HUES6 (cell line): ENCODE results near the gene CNDP1.
A peak's percentile ranks its signal among the peaks of the same experiment; 100 is the strongest.

ENCODE experiments used
- H3K27ac ChIP-seq: 2 replicates; pipeline ENCODE4 v1.7.0; 2013; ENCODE audit warnings: low read depth, mild to moderate bottlenecking, low read length, inconsistent platforms
- H3K27me3 ChIP-seq: 2 replicates; pipeline ENCODE4 v1.6.1; 2013; ENCODE audit warnings: low read length; ENCODE audit not compliant: control insufficient read depth, insufficient read depth
- H3K36me3 ChIP-seq: 2 replicates; pipeline ENCODE4 v1.6.1; 2013; ENCODE audit warnings: low read length; ENCODE audit not compliant: control insufficient read depth, insufficient read depth
- H3K4me1 ChIP-seq: 2 replicates; pipeline ENCODE4 v1.6.1; 2013; ENCODE audit warnings: low read length; ENCODE audit not compliant: control insufficient read depth, insufficient read depth
- H3K4me3 ChIP-seq: 2 replicates; pipeline ENCODE4 v1.5.1; 2013; ENCODE audit warnings: low read depth, low read length
- H3K9ac ChIP-seq: one replicate; pipeline ENCODE4 v1.6.1; 2013; ENCODE audit warnings: mild to moderate bottlenecking, low read length
- H3K9me3 ChIP-seq: 2 replicates; pipeline ENCODE4 v1.6.1; 2013; ENCODE audit warnings: low read depth, low read length; ENCODE audit not compliant: control insufficient read depth, insufficient read depth

Gene CNDP1

DNA sequence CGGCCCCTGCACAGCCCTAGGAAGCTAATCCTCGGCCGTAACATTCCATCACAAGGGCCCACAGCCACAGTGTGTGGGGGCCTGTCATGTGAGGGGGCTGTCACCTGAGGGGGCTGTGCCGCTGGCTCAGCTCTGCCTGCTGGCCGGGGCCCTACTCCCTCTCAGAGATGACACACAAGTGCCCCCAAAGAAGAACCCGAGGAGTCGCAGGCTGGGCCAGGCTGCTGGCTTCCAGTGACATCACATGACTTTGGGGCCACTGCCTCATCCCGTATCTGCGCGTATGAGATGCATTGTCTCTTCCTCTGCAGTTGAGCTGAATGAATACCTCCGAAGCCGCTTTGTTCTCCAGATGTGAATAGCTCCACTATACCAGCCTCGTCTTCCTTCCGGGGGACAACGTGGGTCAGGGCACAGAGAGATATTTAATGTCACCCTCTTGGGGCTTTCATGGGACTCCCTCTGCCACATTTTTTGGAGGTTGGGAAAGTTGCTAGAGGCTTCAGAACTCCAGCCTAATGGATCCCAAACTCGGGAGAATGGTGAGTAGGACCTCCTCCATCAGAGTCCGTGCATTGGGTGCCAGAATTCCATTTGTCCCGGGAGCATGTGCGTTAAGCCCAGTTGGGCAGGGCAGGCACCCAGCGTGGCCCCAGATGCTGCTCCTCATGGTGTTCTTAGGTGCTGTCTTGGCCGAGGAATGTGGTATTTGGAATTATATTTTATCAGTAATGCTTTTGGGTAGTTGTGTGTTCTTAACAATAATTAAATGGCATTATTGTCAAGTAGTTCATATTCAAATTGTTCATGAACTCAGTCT lies at the start of gene CNDP1:
TSS of gene CNDP1 (plus strand) at position 351 of the 820 bp plus-strand sequence. CDS start at position 519, 168 bp downstream.
- Histone ChIP-seq H3K4me3 (no peak within 1 kb of the TSS), H3K4me1 (no peaks in the 10 kb centered on the region), H3K9ac (no peak within 1 kb of the TSS), H3K9me3 (no peaks in the 10 kb centered on the region), H3K27me3 (0 out of 2 replicates have a peak, but pooled peaks cover 4% of the 10 kb centered on the region), H3K36me3 (no peaks in the 10 kb centered on the region), H3K27ac (no peak within 1 kb of the TSS)

DNA sequence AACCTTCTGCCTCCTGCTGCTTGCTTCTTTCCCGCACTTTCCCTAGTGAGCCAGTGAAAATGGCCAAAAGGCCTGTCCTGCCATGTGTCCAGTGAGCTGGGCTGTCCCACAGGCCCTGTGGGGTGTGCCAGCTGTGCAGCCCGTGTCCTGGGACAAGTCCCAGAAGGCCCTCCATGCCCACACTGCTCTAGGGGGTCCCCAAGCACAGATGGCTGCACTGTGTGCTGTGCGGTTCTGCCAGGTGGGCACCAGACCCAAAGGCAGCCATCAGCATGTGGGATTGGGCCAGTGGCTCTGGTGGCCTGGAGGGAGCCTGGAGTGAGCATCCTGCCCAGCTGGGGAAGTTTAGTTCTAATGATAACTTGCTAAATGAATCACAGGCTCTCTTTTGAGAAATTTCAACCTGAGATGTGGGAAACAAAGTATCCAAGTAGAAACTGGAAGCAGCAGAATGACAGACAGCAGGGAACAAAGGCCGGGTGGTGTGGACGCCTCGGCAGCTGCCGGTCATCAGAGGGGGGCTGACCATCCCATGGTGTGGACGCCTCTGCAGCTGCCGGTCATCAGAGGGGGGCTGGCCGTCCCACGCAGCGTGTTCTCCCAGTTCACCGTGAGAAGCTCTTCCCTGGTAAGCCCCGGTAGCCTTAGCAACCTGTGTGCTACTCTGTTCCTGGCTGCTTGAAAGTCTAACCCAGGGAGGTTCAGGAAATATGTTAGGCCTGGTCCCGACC lies 48.0 kb upstream of the CNDP1 start:
- no peaks in the 10 kb centered on the region for H3K9me3 ChIP-seq
- no peaks in the 10 kb centered on the region for H3K27me3 ChIP-seq
- no peak overlapping the region for H3K27ac ChIP-seq
- H3K9ac ChIP-seq, result no peak overlapping the region
- H3K4me1 ChIP-seq, result no peaks in the 10 kb centered on the region
- no peaks in the 10 kb centered on the region for H3K36me3 ChIP-seq
- no peak overlapping the region for H3K4me3 ChIP-seq

DNA sequence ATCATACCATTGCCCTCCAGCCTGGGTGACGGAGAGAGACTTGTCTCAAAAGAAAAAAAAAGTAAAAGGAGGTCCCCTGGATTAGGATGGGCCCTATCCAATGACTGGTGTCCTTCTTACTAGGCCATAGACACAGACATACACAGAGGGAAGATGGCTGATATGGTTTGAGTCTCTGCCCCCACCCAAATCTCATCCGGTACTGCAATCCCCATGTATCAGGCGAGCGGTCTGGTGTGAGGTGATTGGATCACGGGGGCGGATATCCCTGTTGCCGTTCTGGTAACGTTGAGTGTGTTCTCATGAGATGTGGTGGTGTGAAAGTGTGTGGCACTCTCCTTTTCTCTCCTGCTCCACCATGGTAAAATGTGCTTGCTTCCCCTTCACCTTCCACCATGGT lies 45.9 kb upstream of the CNDP1 start:
- Histone ChIP-seq H3K9me3 (peaks cover 5% of the 10 kb centered on the region), H3K27ac (no peak overlapping the region), H3K27me3 (no peaks in the 10 kb centered on the region), H3K4me3 (no peak overlapping the region), H3K9ac (no peak overlapping the region), H3K36me3 (no peaks in the 10 kb centered on the region), H3K4me1 (no peaks in the 10 kb centered on the region)

GRCh38 chr18:74488864-74489263 lies 45.4 kb upstream of the CNDP1 start:
- Histone ChIP-seq H3K9ac (no peak overlapping the region), H3K4me1 (no peaks in the 10 kb centered on the region), H3K36me3 (no peaks in the 10 kb centered on the region), H3K4me3 (no peak overlapping the region), H3K9me3 (peaks cover 5% of the 10 kb centered on the region), H3K27ac (no peak overlapping the region), H3K27me3 (no peaks in the 10 kb centered on the region)

GRCh38 chr18:74489676-74490075 lies 44.6 kb upstream of the CNDP1 start:
- H3K4me1 ChIP-seq, result no peaks in the 10 kb centered on the region
- no peak overlapping the region for H3K4me3 ChIP-seq
- no peak overlapping the region for H3K9ac ChIP-seq
- no peaks in the 10 kb centered on the region for H3K27me3 ChIP-seq
- no peak overlapping the region for H3K27ac ChIP-seq
- no peaks in the 10 kb centered on the region for H3K36me3 ChIP-seq
- peaks cover 5% of the 10 kb centered on the region for H3K9me3 ChIP-seq

GRCh38 chr18:74492259-74492658 lies 42.0 kb upstream of the CNDP1 start:
- H3K27ac ChIP-seq, result no peak overlapping the region
- H3K9me3 ChIP-seq, result peaks cover 5% of the 10 kb centered on the region
- H3K9ac ChIP-seq, result no peak overlapping the region
- H3K36me3 ChIP-seq, result no peaks in the 10 kb centered on the region
- peaks cover 3% of the 10 kb centered on the region; the same call in 1 of the 2 replicates for H3K4me1 ChIP-seq
- H3K4me3 ChIP-seq, result no peak overlapping the region
- no peaks in the 10 kb centered on the region for H3K27me3 ChIP-seq

DNA sequence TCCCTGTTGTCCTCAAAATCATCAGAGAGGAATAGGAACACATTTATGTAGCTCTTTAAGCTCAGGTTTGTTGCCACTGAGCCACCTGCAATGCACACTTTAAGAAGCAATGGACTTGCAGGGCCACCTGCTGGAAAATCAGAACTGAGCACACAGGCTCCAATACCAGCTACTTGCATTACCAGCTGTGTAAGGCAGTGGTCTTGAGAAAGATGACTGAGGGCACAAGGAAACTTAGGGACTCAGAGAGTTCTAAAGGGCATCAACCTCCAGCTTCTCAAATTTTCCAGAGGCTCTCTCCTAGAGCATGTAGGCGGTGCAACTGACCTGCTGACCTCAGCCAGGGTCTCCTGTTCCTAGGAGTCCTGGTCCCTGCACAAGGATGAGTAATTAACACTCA lies 40.6 kb upstream of the CNDP1 start:
- peaks cover 5% of the 10 kb centered on the region for H3K9me3 ChIP-seq
- H3K9ac ChIP-seq, result no peak overlapping the region
- 0 out of 2 replicates have a peak, but pooled peaks cover 4% of the 10 kb centered on the region for H3K36me3 ChIP-seq
- no peaks in the 10 kb centered on the region for H3K27me3 ChIP-seq
- H3K27ac ChIP-seq, result no peak overlapping the region
- H3K4me3 ChIP-seq, result no peak overlapping the region
- peaks cover 13% of the 10 kb centered on the region; the same call in 1 of the 2 replicates for H3K4me1 ChIP-seq

GRCh38 chr18:74494514-74494913 lies 39.8 kb upstream of the CNDP1 start:
- Histone ChIP-seq H3K27ac (no peak overlapping the region), H3K9ac (no peak overlapping the region), H3K4me1 (peaks cover 21% of the 10 kb centered on the region), H3K27me3 (no peaks in the 10 kb centered on the region), H3K4me3 (no peak overlapping the region), H3K9me3 (peaks cover 5% of the 10 kb centered on the region), H3K36me3 (0 out of 2 replicates have a peak, but pooled peaks cover 4% of the 10 kb centered on the region)

GRCh38 chr18:74495581-74496507 lies 38.5 kb upstream of the CNDP1 start, which contains the start of gene CNDP2:
CNDP2 (plus strand) TSS chr18:74496363; CDS start chr18:74499974, 3,611 bp downstream.
- peaks cover 27% of the 10 kb centered on the region for H3K4me1 ChIP-seq
- H3K27ac ChIP-seq, result peak within 1 kb of the TSS; percentile 91
- H3K27me3 ChIP-seq, result no peaks in the 10 kb centered on the region
- peaks cover 5% of the 10 kb centered on the region for H3K9me3 ChIP-seq
- peaks cover 12% of the 10 kb centered on the region for H3K36me3 ChIP-seq
- peak within 1 kb of the TSS; percentile 70 for H3K4me3 ChIP-seq
- peak within 1 kb of the TSS; percentile 97 for H3K9ac ChIP-seq

DNA sequence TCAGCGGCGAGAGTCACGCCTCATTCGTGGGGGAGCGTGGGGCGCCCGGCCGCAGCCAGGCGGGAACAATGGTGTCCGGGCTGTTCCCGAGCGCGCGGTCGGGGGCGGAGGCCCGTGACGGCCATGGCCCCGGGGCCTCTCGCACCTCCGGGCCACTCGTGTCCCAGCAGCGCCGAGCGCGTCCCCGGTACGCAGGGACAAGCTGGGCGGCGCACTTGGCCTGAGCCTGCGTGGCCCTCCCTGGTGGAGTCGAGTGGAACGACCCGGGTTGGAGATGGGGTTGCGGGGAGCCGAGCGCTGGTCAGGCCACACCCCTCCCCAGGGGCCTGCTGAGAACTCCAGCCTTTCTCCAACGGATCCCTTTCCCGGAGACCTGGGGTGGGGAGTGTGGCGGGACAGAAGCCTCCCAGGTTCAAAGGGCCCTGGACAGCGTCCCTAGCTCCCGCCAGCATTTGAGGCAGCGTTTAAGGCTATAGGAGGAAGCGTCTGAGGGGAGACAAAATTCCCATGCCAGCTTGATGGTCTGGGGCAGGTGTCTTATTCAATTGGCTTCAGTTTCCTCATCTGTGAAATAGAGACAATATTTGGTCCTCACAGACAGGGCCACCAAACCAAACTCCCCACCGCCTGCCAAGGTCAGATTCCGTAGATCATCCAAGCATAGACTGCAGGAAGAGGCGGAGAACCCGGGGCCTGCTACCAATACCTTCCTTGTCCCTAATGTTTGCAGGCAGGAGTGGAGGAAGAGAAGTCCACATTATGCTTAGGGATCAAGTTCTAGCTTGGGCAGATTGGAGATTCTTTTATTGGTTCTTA lies 37.6 kb upstream of the CNDP1 start:
- peaks cover 34% of the 10 kb centered on the region for H3K4me1 ChIP-seq

More for the DNA sequence above, 37.6 kb upstream of the CNDP1 start:
- Histone ChIP-seq H3K9me3 (peaks cover 5% of the 10 kb centered on the region), H3K36me3 (peaks cover 20% of the 10 kb centered on the region), H3K4me3 (peak overlapping the region; percentile 70), H3K27ac (peak overlapping the region; percentile 91), H3K9ac (peak overlapping the region; percentile 97), H3K27me3 (no peaks in the 10 kb centered on the region)
